C4-2B (cell line): ENCODE measurements around the gene TNNT3.

Experiments used
- ZFX ChIP-seq: fragments of 450-650 bp; IDR thresholded peaks from 2 replicates; pipeline ENCODE4 v1.6.1; 2017
- TF ChIP-seq, protein P1 (sequence below): fragments of 450-650 bp; conservative IDR thresholded peaks from 2 replicates; pipeline ENCODE4 v1.5.1; 2017; ENCODE audit warnings: mild to moderate bottlenecking

DNA sequence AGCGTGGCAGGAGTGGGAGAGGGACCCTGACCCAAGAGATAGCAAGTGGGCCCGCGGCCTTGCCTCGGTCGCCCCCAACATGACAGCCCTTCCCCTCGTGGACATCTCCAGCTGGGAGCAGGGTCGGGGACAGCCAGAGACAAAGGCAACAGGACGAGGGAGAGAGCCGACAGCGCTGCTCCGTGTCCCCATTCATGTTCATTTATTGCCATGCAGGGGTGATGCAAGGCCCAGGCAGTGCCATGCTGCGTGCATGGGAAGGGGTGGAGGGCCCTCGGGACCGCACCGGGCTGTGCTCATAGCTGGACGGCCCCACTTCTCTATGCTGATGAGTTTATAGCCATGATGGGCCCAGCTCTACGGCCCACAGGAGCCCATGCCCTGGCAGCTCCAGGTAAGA is 40.3 kb downstream of the TNNT3 start:
- TF ChIP-seq, protein P1, sequence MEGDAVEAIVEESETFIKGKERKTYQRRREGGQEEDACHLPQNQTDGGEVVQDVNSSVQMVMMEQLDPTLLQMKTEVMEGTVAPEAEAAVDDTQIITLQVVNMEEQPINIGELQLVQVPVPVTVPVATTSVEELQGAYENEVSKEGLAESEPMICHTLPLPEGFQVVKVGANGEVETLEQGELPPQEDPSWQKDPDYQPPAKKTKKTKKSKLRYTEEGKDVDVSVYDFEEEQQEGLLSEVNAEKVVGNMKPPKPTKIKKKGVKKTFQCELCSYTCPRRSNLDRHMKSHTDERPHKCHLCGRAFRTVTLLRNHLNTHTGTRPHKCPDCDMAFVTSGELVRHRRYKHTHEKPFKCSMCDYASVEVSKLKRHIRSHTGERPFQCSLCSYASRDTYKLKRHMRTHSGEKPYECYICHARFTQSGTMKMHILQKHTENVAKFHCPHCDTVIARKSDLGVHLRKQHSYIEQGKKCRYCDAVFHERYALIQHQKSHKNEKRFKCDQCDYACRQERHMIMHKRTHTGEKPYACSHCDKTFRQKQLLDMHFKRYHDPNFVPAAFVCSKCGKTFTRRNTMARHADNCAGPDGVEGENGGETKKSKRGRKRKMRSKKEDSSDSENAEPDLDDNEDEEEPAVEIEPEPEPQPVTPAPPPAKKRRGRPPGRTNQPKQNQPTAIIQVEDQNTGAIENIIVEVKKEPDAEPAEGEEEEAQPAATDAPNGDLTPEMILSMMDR = no peak
- TF ChIP-seq ZFX = no peak
